Endothelial cell of umbilical vein (primary cell): ENCODE data around the gene ITGA11. TPM values are rescaled to one million over a fixed set of nuclear protein-coding genes. Genes with fewer than 3 reads are reported as not detected.

Experiments used
- BruUV-seq: library from RNA; stranded (reverse); fragments of 400-500 nt; replicated peaks from 2 replicates; lab custom pipeline; 2021; lab: Mats Ljungman, UMichigan
- CTCF ChIA-PET: fragments of 300-600, 350-600 bp; sonication (Branson Sonifier 250); formaldehyde crosslinking; loops from one replicate; lab custom pipeline; 2021; ENCODE audit warnings: antibody characterized with exemption, inconsistent platforms; lab: Charles Lee
- POLR2A ChIA-PET: fragments of 300-600, 350-600 bp; sonication (Branson Sonifier 250); formaldehyde crosslinking; loops from one replicate; lab custom pipeline; 2021; ENCODE audit warnings: antibody characterized with exemption, inconsistent platforms; lab: Charles Lee
- DNase-seq: peaks from one replicate; pipeline ENCODE4 v3.0.0-alpha.2; 2011; ENCODE audit warnings: low read depth, low spot score
- FAIRE-seq: peaks from 2 replicates; lab custom pipeline; 2011; peaks lifted over from hg19 to GRCh38; lab: Jason Lieb, UNC
- H2AFZ ChIP-seq: 2 replicates; pipeline ENCODE4 v1.6.0; 2012; ENCODE audit warnings: low read depth, low read length, control low read depth, inconsistent platforms
- H3K27ac ChIP-seq: 2 replicates; pipeline ENCODE4 v1.5.1; 2011; ENCODE audit warnings: low read depth, mild to moderate bottlenecking, control low read depth, low read length, moderate library complexity; ENCODE audit not compliant: insufficient read depth
- H3K27me3 ChIP-seq, 2 experiments: 2 replicates each; pipeline versions ENCODE4 v1.6.0 to v1.6.1; 2011; ENCODE audit warnings: low read length in 2 of 2, mixed read lengths in 1 of 2; ENCODE audit not compliant: control insufficient read depth in 2 of 2, insufficient read depth in 2 of 2
- H3K36me3 ChIP-seq, 2 experiments: 2 replicates in 1 of 2; 3 replicates in 1 of 2; pipeline ENCODE4 v1.5.1; 2011; ENCODE audit warnings: low read length in 2 of 2, mild to moderate bottlenecking in 1 of 2, moderate library complexity in 1 of 2; ENCODE audit not compliant: control insufficient read depth in 2 of 2, insufficient read depth in 2 of 2; ENCODE audit errors: extremely low read depth in 1 of 2
- H3K4me1 ChIP-seq: 3 replicates; pipeline ENCODE4 v1.5.1; 2011; ENCODE audit warnings: mild to moderate bottlenecking, low read length; ENCODE audit not compliant: control insufficient read depth, insufficient read depth; ENCODE audit errors: extremely low read depth
- H3K4me2 ChIP-seq: 2 replicates; pipeline ENCODE4 v1.6.1; 2011; ENCODE audit warnings: low read length, control low read depth, mixed read lengths; ENCODE audit not compliant: insufficient read depth
- H3K4me3 ChIP-seq, 3 experiments: fragments of 200-600 bp in 1 of 3; sonication (generic), shearing (Covaris generic) in 1 of 3; replicated peaks in 1 of 3; 2 replicates each; pipeline ENCODE4 v1.5.1; 2011 to 2016; ENCODE audit warnings: control low read depth in 3 of 3, low read length in 3 of 3, mild to moderate bottlenecking in 2 of 3, inconsistent platforms in 1 of 3, low read depth in 1 of 3, moderate library complexity in 1 of 3; ENCODE audit not compliant: insufficient read depth in 1 of 3
- H3K79me2 ChIP-seq: 2 replicates; pipeline ENCODE4 v1.6.0; 2012; ENCODE audit warnings: low read length, inconsistent platforms; ENCODE audit not compliant: control insufficient read depth, insufficient read depth
- H3K9ac ChIP-seq: replicated peaks from 2 replicates; pipeline ENCODE3; 2011; ENCODE audit warnings: low read length, control low read depth; ENCODE audit not compliant: insufficient read depth; ENCODE audit errors: extremely low read depth
- H3K9me1 ChIP-seq: replicated peaks from 3 replicates; pipeline ENCODE4 v1.6.0; 2011; ENCODE audit warnings: mild to moderate bottlenecking, low read length; ENCODE audit not compliant: control insufficient read depth, insufficient read depth; ENCODE audit errors: extremely low read depth
- H3K9me3 ChIP-seq: replicated peaks from 2 replicates; pipeline ENCODE4 v1.5.1; 2012; ENCODE audit warnings: low read length, inconsistent platforms; ENCODE audit not compliant: control insufficient read depth, insufficient read depth
- H4K20me1 ChIP-seq: replicated peaks from 2 replicates; pipeline ENCODE3; 2011; ENCODE audit warnings: mild to moderate bottlenecking, low read length; ENCODE audit not compliant: control insufficient read depth, insufficient read depth; ENCODE audit errors: extremely low read depth
- EZH2 ChIP-seq: IDR thresholded peaks from 2 replicates; pipeline ENCODE4 v1.6.1; 2012; ENCODE audit warnings: borderline replicate concordance, low read depth, mild to moderate bottlenecking, moderate library complexity, low read length, inconsistent platforms; ENCODE audit not compliant: severe bottlenecking
- FOS ChIP-seq: IDR thresholded peaks from 2 replicates; pipeline ENCODE4 v1.6.1; 2011; ENCODE audit warnings: mild to moderate bottlenecking, low read length, moderate library complexity, borderline replicate concordance; ENCODE audit not compliant: insufficient read depth
- GATA2 ChIP-seq: IDR thresholded peaks from 2 replicates; pipeline ENCODE4 v1.7.0; 2011; ENCODE audit warnings: low read depth, mild to moderate bottlenecking, moderate library complexity, mixed read lengths, low read length; ENCODE audit not compliant: insufficient read length, insufficient read depth
- JUN ChIP-seq: IDR thresholded peaks from 2 replicates; pipeline ENCODE4 v1.6.1; 2011; ENCODE audit warnings: borderline replicate concordance, low read depth; ENCODE audit not compliant: insufficient read length, insufficient read depth
- MYC ChIP-seq: IDR thresholded peaks from one replicate; pipeline ENCODE4 v1.6.1; 2011; ENCODE audit warnings: mild to moderate bottlenecking, low read depth, low read length
- POLR2A ChIP-seq: IDR thresholded peaks from 2 replicates; pipeline ENCODE4 v1.6.1; 2012; ENCODE audit warnings: low read depth, mild to moderate bottlenecking, control low read depth, low read length
- POLR2AphosphoS5 ChIP-seq: IDR thresholded peaks from 2 replicates; pipeline ENCODE4 v1.6.1; 2012; ENCODE audit warnings: low read depth, mild to moderate bottlenecking, control low read depth, low read length, moderate library complexity; ENCODE audit not compliant: insufficient read depth
- dilution Hi-C: fragments of 300-500 bp; cut with MboI; formaldehyde crosslinking; loops from one replicate; pipeline ENCODE4 v1.15.0; 2019; ENCODE audit warnings: low sequenced_read_pairs; ENCODE audit not compliant: extremely low pct_ligation_motif_present
- intact Hi-C: fragments of 100-400 bp; cut with micrococcal nuclease; formaldehyde crosslinking; loops from one replicate; pipeline ENCODE4 v1.10.0; 2022
- polyA plus RNA-seq, 4 experiments: library from polyadenylated mRNA; depleted of rRNA in 3 of 4; stranded (reverse) in 3 of 4; unstranded in 1 of 4; fragments of >200 nt; gene quantifications; 2 replicates each; pipeline versions ENCODE4 v1.2.1 to v1.2.3, GENCODE V29; 2011 to 2012; ENCODE audit warnings: missing spikeins in 1 of 4
- total RNA-seq: library from RNA; stranded (reverse); gene quantifications from 2 replicates; pipeline ENCODE4 v1.2.3, GENCODE V29; 2021
- TF ChIP-seq, protein P1 (sequence below): IDR thresholded peaks from 2 replicates; pipeline ENCODE4 v1.6.1; 2011; ENCODE audit not compliant: insufficient read depth, insufficient read length
- TF ChIP-seq, protein P2 (sequence below), 2 donors: IDR thresholded peaks; 1 replicate in 1 of 2; 2 replicates in 1 of 2; pipeline ENCODE4 v1.5.1; 2011; ENCODE audit warnings: low read length in 2 of 2, mild to moderate bottlenecking in 2 of 2, moderate library complexity in 2 of 2, control low read depth in 1 of 2, inconsistent platforms in 1 of 2, low read depth in 1 of 2; ENCODE audit not compliant: insufficient read depth in 1 of 2; ENCODE audit errors: extremely low read depth in 1 of 2

ITGA11 gene
- total and polyA plus RNA-seq, 2 donors (not counting 3 experiments of a cell fraction or from before 2014, with no cell fraction given) = 0.18 to 1.0 TPM

DNA sequence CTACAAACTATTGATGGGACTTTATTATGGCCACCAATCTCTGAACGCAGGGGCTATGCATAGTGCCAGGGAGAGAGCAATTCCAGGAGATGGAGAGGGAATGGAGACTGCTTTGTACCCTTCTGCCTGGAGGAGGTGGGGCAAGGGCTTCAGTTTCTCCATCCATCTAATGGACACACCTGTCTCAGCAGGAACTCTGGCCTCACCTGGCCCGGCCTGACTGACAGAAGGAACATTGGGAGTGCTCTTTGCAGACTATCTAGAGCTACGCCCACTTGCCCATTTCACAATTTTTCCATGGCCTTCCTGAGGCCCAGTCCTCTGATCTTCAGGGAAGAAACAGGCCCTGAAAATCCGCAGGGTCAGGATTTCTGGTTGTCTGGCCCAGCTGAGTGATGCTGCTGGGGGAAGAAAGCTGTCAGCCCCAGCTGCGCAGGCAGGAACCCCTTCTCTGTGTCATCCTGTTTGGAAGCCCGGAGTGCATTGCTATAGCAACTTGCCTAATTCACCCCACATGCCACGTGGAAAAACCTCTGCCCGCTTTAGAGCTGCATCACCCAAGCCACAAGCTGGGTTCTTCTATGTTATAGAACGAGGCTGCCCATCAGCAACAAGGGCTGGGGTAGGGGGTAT, 6.4 kb downstream of the ITGA11 start:
- dilution Hi-C loops = no loop called here
- Histone ChIP-seq H2AFZ (no peak overlapping the region), H3K9me3 (no peaks in the 10 kb centered on the region), H3K4me3 (no peak overlapping the region), H3K9me1 (no peaks in the 10 kb centered on the region), H3K4me2 (no peak overlapping the region), H3K9ac (no peak overlapping the region), H3K4me1 (no peaks in the 10 kb centered on the region), H3K27me3 (peaks cover 21 to 30% of the 10 kb centered on the region in 2 experiments), H3K79me2 (no peaks in the 10 kb centered on the region), H3K27ac (no peak overlapping the region), H3K36me3 (no peaks in the 10 kb centered on the region), H4K20me1 (no peaks in the 10 kb centered on the region)
- no TSS peak for BruUV-seq
- ChIA-PET CTCF (no interaction called here), POLR2A (no interaction called here)
- intact Hi-C loops = no loop called here
- DNase-seq = no peak
- TF ChIP-seq EZH2 = no peak
- TF ChIP-seq MYC = no peak
- no peak for TF ChIP-seq JUN
- TF ChIP-seq, protein P1, sequence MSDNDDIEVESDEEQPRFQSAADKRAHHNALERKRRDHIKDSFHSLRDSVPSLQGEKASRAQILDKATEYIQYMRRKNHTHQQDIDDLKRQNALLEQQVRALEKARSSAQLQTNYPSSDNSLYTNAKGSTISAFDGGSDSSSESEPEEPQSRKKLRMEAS = no peak
- no peak for TF ChIP-seq FOS
- no peak for TF ChIP-seq POLR2A
- TF ChIP-seq GATA2 = no peak
- TF ChIP-seq POLR2AphosphoS5 = no peak
- TF ChIP-seq, protein P2, sequence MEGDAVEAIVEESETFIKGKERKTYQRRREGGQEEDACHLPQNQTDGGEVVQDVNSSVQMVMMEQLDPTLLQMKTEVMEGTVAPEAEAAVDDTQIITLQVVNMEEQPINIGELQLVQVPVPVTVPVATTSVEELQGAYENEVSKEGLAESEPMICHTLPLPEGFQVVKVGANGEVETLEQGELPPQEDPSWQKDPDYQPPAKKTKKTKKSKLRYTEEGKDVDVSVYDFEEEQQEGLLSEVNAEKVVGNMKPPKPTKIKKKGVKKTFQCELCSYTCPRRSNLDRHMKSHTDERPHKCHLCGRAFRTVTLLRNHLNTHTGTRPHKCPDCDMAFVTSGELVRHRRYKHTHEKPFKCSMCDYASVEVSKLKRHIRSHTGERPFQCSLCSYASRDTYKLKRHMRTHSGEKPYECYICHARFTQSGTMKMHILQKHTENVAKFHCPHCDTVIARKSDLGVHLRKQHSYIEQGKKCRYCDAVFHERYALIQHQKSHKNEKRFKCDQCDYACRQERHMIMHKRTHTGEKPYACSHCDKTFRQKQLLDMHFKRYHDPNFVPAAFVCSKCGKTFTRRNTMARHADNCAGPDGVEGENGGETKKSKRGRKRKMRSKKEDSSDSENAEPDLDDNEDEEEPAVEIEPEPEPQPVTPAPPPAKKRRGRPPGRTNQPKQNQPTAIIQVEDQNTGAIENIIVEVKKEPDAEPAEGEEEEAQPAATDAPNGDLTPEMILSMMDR (IDR thresholded peaks at IDR 0.05; ENCODE audit: extremely low read depth in 1 of 2, insufficient read depth in 1 of 2, low read depth in 1 of 2, low read length in 2 of 2) = no peak
- FAIRE-seq = no peak
